ENCODE data around the gene CSTB.

GRCh38 chr21:43727519-43728153 is 48.5 kb downstream of the CSTB start:
- TF ChIP-seq POLR2A (IDR thresholded peaks at IDR 0.05; ENCODE audit: low read depth, low read length) (no peak), POLR2AphosphoS5 (IDR thresholded peaks at IDR 0.05; ENCODE audit: low read depth, low read length) (no peak)

All from GM12891 (cell line).